Parathyroid adenoma (tissue), 2 donors: Measurements from ENCODE around the gene ARL14.
A peak's percentile ranks its signal among the peaks of the same experiment; 100 is the strongest.

Experiments used
- H2AFZ ChIP-seq: fragments of 300-600 bp; sonication (generic); one replicate; pipeline ENCODE4 v1.7.0; 2017; ENCODE audit warnings: antibody characterized with exemption, mild to moderate bottlenecking
- H3K27ac ChIP-seq: fragments of 300-600 bp; sonication (generic); one replicate; pipeline ENCODE4 v1.7.0; 2017
- H3K27me3 ChIP-seq: fragments of 300-600 bp; sonication (generic); one replicate; pipeline ENCODE4 v1.7.0; 2017; ENCODE audit warnings: low read length; ENCODE audit not compliant: control insufficient read depth, insufficient read depth
- H3K36me3 ChIP-seq: fragments of 300-600 bp; sonication (generic); one replicate; pipeline ENCODE4 v1.7.0; 2017; ENCODE audit warnings: low read length; ENCODE audit not compliant: control insufficient read depth, insufficient read depth
- H3K4me1 ChIP-seq: fragments of 300-600 bp; sonication (generic); one replicate; pipeline ENCODE4 v1.7.0; 2017; ENCODE audit warnings: control low read depth
- H3K4me2 ChIP-seq: fragments of 300-600 bp; sonication (generic); one replicate; pipeline ENCODE4 v1.7.0; 2017; ENCODE audit warnings: low read length
- H3K4me3 ChIP-seq: fragments of 300-600 bp; sonication (generic); one replicate; pipeline ENCODE4 v1.7.0; 2017; ENCODE audit warnings: low read depth, low read length
- H3K79me2 ChIP-seq: fragments of 300-600 bp; sonication (generic); one replicate; pipeline ENCODE4 v1.7.0; 2017; ENCODE audit warnings: control low read depth
- H3K9ac ChIP-seq: fragments of 300-600 bp; sonication (generic); one replicate; pipeline ENCODE4 v1.7.0; 2017; ENCODE audit warnings: mild to moderate bottlenecking
- H3K9me3 ChIP-seq: fragments of 300-600 bp; sonication (generic); one replicate; pipeline ENCODE4 v1.7.0; 2017; ENCODE audit warnings: low read length; ENCODE audit not compliant: control insufficient read depth
- TF ChIP-seq, protein P1 (sequence below): fragments of 300-600 bp; sonication (generic); IDR thresholded peaks from one replicate; pipeline ENCODE4 v1.7.0; 2017; ENCODE audit warnings: antibody characterized with exemption, mild to moderate bottlenecking
- donor health status: primary hyperparathyroidism.

Gene ARL14

GRCh38 chr3:160698599-160699195 is 21.7 kb downstream of the ARL14 start:
- Histone ChIP-seq H3K9me3 (no peaks in the 10 kb centered on the region), H3K27ac (no peak overlapping the region), H3K9ac (no peak overlapping the region), H3K4me1 (no peaks in the 10 kb centered on the region), H3K79me2 (no peaks in the 10 kb centered on the region), H3K4me2 (no peak overlapping the region), H3K4me3 (no peak overlapping the region), H2AFZ (no peak overlapping the region), H3K36me3 (no peaks in the 10 kb centered on the region), H3K27me3 (no peaks in the 10 kb centered on the region)
- TF ChIP-seq, protein P1, sequence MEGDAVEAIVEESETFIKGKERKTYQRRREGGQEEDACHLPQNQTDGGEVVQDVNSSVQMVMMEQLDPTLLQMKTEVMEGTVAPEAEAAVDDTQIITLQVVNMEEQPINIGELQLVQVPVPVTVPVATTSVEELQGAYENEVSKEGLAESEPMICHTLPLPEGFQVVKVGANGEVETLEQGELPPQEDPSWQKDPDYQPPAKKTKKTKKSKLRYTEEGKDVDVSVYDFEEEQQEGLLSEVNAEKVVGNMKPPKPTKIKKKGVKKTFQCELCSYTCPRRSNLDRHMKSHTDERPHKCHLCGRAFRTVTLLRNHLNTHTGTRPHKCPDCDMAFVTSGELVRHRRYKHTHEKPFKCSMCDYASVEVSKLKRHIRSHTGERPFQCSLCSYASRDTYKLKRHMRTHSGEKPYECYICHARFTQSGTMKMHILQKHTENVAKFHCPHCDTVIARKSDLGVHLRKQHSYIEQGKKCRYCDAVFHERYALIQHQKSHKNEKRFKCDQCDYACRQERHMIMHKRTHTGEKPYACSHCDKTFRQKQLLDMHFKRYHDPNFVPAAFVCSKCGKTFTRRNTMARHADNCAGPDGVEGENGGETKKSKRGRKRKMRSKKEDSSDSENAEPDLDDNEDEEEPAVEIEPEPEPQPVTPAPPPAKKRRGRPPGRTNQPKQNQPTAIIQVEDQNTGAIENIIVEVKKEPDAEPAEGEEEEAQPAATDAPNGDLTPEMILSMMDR, result no peak

GRCh38 chr3:160701490-160701889 is 24.5 kb downstream of the ARL14 start:
- no peaks in the 10 kb centered on the region for H3K4me1 ChIP-seq
- H2AFZ ChIP-seq, result no peak overlapping the region
- H3K4me3 ChIP-seq, result no peak overlapping the region
- H3K27ac ChIP-seq, result no peak overlapping the region
- H3K79me2 ChIP-seq, result no peaks in the 10 kb centered on the region
- H3K9ac ChIP-seq, result no peak overlapping the region
- H3K4me2 ChIP-seq, result no peak overlapping the region
- TF ChIP-seq, protein P1, result no peak
- no peaks in the 10 kb centered on the region for H3K36me3 ChIP-seq
- no peaks in the 10 kb centered on the region for H3K27me3 ChIP-seq
- H3K9me3 ChIP-seq, result no peaks in the 10 kb centered on the region

GRCh38 chr3:160702290-160702689 is 25.3 kb downstream of the ARL14 start:
- Histone ChIP-seq H3K9ac (no peak overlapping the region), H3K27me3 (no peaks in the 10 kb centered on the region), H3K36me3 (no peaks in the 10 kb centered on the region), H3K4me2 (no peak overlapping the region), H3K79me2 (peaks cover 2% of the 10 kb centered on the region), H3K4me3 (no peak overlapping the region), H2AFZ (no peak overlapping the region), H3K27ac (no peak overlapping the region), H3K9me3 (no peaks in the 10 kb centered on the region), H3K4me1 (no peaks in the 10 kb centered on the region)
- TF ChIP-seq, protein P1, result no peak

GRCh38 chr3:160703974-160704373 is 27.0 kb downstream of the ARL14 start:
- Histone ChIP-seq H3K4me2 (no peak overlapping the region), H3K27me3 (no peaks in the 10 kb centered on the region), H3K79me2 (peaks cover 2% of the 10 kb centered on the region), H3K9me3 (no peaks in the 10 kb centered on the region), H2AFZ (no peak overlapping the region), H3K27ac (no peak overlapping the region), H3K4me3 (no peak overlapping the region), H3K4me1 (no peaks in the 10 kb centered on the region), H3K36me3 (no peaks in the 10 kb centered on the region), H3K9ac (no peak overlapping the region)
- TF ChIP-seq, protein P1, result no peak

DNA sequence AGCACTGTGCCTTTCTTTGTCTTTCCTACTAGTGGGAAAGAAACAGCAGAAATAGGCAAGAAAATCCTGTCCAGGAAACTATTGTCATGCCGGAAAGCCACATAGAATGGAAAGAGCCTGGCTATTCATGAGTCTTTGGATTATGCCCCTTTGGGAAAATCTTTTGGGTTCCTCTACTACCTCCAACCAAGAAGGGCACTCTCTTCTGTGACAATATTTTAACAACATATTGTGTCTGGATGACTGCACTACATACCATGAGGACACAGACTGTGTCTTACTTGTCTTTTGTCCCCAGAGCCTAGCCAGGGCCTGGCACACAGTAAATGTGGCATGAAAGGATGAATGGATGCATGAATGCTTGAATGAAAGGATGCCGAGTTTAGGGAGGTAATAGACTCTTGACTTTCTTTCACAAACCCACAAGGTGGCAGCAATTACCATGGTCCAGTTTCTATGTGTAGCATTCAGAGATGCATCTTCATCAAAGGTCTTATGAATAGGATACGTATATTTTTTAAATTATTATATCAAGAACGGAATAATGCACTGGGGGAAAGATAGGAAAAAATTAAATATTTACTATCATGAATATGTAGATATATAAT is 30.3 kb downstream of the ARL14 start:
- no peak overlapping the region for H3K27ac ChIP-seq
- peaks cover 2% of the 10 kb centered on the region for H3K79me2 ChIP-seq
- no peak overlapping the region for H2AFZ ChIP-seq
- H3K36me3 ChIP-seq, result no peaks in the 10 kb centered on the region
- H3K4me2 ChIP-seq, result no peak overlapping the region
- no peak overlapping the region for H3K9ac ChIP-seq
- TF ChIP-seq, protein P1, result peak; percentile 66
- no peak overlapping the region for H3K4me3 ChIP-seq
- no peaks in the 10 kb centered on the region for H3K9me3 ChIP-seq
- no peaks in the 10 kb centered on the region for H3K4me1 ChIP-seq
- no peaks in the 10 kb centered on the region for H3K27me3 ChIP-seq
